Activated naive CD4-positive, alpha-beta T cell treated with anti-CD3 and anti-CD28 coated beads, Interleukin-2, amount 50 U/mL, for 24 hours (primary cell): ENCODE data around the gene SMG5.
A peak's percentile ranks its signal among the peaks of the same experiment; 100 is the strongest.

ENCODE experiments used
- H3K27ac Mint-ChIP-seq: one replicate; pipeline ENCODE4 v1.8.0; 2021; ENCODE audit warnings: mild to moderate bottlenecking, mixed read lengths
- H3K27me3 Mint-ChIP-seq: one replicate; pipeline ENCODE4 v1.8.0; 2021; ENCODE audit warnings: mixed read lengths
- H3K36me3 Mint-ChIP-seq: one replicate; pipeline ENCODE4 v1.8.0; 2021; ENCODE audit warnings: mixed read lengths
- H3K4me1 Mint-ChIP-seq: one replicate; pipeline ENCODE4 v1.8.0; 2021; ENCODE audit warnings: mixed read lengths
- H3K4me3 Mint-ChIP-seq: one replicate; pipeline ENCODE4 v1.8.0; 2021; ENCODE audit warnings: mild to moderate bottlenecking, mixed read lengths
- H3K9me3 Mint-ChIP-seq: one replicate; pipeline ENCODE4 v1.8.0; 2021; ENCODE audit warnings: mixed read lengths

The SMG5 gene

DNA sequence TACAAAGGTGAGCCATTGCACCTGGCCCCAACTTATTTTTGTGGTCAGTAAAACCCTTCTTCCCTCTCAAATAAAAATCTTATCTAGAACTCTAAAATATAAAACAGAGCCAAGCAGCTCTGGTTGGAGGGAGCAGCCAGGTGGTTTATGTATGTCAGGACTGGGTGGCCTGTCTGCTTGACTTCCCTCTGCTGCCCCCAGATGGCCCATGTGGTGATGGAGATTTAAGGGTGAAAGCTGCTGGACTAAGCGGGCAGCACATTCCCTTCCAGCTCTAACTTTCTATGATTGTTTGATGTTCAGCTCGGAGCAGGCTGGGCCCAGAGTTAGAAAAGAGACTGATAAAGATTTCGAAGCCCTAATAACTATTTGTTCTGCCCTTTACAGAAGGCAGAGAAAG is 22.8 kb downstream of the SMG5 start:
- Mint-ChIP-seq H3K4me1 (peaks cover 8% of the 10 kb centered on the region), H3K4me3 (no peak overlapping the region), H3K27me3 (no peaks in the 10 kb centered on the region), H3K27ac (no peak overlapping the region), H3K9me3 (no peaks in the 10 kb centered on the region), H3K36me3 (peaks cover 21% of the 10 kb centered on the region)

DNA sequence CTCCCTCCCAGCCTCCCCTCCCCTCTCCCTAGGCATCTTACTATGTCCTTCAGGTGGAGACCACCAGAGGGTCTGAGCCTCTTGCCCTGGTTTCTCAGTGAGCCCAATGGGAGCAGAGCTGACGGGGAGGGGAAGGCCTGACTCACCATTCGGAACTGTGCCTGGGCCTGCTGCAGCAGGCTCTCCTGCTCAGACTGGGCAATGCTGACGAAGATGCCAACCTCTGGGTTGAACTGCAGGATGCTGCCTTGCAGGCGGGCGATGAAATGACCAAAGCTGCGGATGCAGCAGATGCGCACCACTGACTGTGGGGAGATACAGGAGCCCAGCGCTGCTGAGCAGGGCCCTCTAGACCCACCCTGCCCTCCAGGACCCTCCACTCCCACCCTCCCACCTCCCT is 23.8 kb downstream of the SMG5 start:
- peaks cover 16% of the 10 kb centered on the region for H3K36me3 Mint-ChIP-seq
- no peak overlapping the region for H3K27ac Mint-ChIP-seq
- no peaks in the 10 kb centered on the region for H3K9me3 Mint-ChIP-seq
- H3K27me3 Mint-ChIP-seq = no peaks in the 10 kb centered on the region
- H3K4me1 Mint-ChIP-seq = peaks cover 8% of the 10 kb centered on the region
- no peak overlapping the region for H3K4me3 Mint-ChIP-seq

DNA sequence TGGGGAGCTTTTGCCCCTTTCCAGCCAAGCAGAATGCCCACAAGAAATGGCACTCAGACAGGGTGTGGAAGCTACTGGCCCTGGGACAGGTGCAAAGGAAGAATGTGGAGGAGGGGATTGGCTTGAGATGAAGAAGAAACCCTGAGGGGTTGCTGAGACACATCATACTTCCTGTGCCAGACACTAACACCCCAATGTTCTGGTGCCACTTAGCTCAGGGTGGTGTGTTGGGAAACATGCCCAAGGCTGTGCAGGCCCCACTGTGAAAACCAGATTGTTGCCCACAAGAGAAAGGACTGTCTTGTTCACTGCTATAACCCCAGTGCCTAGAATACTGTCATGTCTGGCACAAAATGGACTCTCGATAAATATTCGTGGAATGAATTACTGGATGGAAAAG is 24.9 kb downstream of the SMG5 start:
- no peaks in the 10 kb centered on the region for H3K27me3 Mint-ChIP-seq
- no peaks in the 10 kb centered on the region for H3K9me3 Mint-ChIP-seq
- no peak overlapping the region for H3K4me3 Mint-ChIP-seq
- H3K27ac Mint-ChIP-seq = no peak overlapping the region
- H3K36me3 Mint-ChIP-seq = peaks cover 18% of the 10 kb centered on the region
- H3K4me1 Mint-ChIP-seq = peaks cover 4% of the 10 kb centered on the region

DNA sequence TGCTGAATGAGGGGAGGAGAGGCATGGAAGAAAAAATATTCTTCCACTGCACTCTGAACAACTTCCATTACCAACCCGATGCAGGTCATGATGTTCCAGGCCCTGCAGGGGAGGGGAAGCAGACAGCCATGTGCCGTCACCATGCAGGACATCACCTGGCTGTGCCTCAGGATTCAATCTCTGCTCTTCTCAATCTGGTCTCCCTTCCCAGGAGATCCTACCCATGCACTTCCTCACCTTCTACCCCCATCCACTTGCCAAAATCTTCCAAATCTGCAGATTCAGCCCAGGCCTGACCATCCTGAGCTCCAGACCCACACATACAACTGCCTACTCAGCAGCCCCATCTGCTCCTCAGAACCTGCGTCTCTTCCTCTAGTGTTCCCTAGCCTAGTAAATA is 29.0 kb downstream of the SMG5 start:
- peaks cover 5% of the 10 kb centered on the region for H3K36me3 Mint-ChIP-seq
- peak overlapping the region; percentile 88 for H3K27ac Mint-ChIP-seq
- no peaks in the 10 kb centered on the region for H3K9me3 Mint-ChIP-seq
- H3K4me3 Mint-ChIP-seq = no peak overlapping the region
- no peaks in the 10 kb centered on the region for H3K27me3 Mint-ChIP-seq
- H3K4me1 Mint-ChIP-seq = no peaks in the 10 kb centered on the region

DNA sequence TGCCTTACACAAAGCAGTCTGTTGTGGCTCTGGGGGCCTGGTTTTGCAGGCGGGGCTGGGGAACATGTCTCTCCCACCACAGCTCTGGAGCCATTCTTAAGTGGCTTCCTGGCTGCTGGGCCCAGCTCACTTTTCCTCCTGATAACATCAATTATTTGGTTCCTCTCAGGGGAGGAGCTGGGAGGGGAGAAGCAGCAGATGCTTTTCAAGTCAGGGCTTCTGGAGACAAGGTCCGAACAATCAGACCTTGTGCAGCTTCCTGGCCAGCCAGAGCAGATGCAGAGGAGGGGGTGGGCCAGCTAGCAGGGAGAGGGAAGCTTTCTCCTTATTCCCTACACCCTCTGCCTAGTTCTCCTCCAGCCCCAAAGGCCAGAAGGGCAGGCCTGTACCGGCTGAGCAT is 31.1 kb downstream of the SMG5 start:
- peaks cover 5% of the 10 kb centered on the region for H3K36me3 Mint-ChIP-seq
- H3K9me3 Mint-ChIP-seq = no peaks in the 10 kb centered on the region
- H3K4me3 Mint-ChIP-seq = no peak overlapping the region
- H3K27ac Mint-ChIP-seq = no peak overlapping the region
- H3K4me1 Mint-ChIP-seq = peaks cover under 1% of the 10 kb centered on the region
- no peaks in the 10 kb centered on the region for H3K27me3 Mint-ChIP-seq

DNA sequence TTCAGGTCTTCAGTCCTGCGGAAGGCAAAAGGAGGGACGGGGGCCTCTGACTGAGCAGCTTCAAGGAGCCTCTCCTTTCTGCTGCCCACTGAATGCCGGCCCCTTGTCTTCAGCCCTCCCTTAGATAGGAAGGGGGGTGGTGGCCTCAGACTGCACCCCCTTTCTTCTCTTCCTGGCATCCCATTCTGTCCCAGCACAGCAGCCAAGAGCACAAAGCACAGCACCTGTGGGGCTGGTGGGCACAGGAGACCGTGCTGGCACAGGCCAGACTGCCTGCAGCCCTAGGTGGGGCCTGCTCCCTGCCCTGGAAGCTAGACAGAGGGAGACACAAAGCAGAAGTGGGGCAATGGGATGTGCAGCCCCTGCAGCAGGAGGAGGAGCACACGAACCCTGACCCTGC is 33.0 kb downstream of the SMG5 start:
- Mint-ChIP-seq H3K9me3 (no peaks in the 10 kb centered on the region), H3K4me1 (peaks cover 15% of the 10 kb centered on the region), H3K4me3 (no peak overlapping the region), H3K27me3 (no peaks in the 10 kb centered on the region), H3K27ac (no peak overlapping the region), H3K36me3 (peaks cover 5% of the 10 kb centered on the region)

DNA sequence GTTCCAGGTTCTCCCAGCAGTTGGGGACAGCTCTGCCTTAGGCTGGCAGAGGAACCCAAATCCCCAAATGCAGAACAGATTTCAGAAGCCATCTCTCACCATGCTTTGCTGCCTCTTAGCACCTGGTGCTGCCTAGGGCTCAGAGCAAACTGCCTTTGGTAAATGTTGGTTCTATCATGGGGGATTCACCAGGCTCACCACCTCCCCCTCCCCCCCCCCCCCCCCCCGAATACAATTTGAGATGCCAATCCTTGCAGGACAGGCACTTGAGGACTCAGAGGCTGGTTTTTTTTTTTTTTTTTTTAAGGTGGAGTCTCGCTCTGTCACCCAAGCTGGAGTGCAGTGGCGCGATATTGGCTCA is 34.3 kb downstream of the SMG5 start:
- Mint-ChIP-seq H3K4me3 (no peak overlapping the region), H3K36me3 (peaks cover 3% of the 10 kb centered on the region), H3K4me1 (peaks cover 16% of the 10 kb centered on the region), H3K27me3 (no peaks in the 10 kb centered on the region), H3K27ac (no peak overlapping the region), H3K9me3 (no peaks in the 10 kb centered on the region)

DNA sequence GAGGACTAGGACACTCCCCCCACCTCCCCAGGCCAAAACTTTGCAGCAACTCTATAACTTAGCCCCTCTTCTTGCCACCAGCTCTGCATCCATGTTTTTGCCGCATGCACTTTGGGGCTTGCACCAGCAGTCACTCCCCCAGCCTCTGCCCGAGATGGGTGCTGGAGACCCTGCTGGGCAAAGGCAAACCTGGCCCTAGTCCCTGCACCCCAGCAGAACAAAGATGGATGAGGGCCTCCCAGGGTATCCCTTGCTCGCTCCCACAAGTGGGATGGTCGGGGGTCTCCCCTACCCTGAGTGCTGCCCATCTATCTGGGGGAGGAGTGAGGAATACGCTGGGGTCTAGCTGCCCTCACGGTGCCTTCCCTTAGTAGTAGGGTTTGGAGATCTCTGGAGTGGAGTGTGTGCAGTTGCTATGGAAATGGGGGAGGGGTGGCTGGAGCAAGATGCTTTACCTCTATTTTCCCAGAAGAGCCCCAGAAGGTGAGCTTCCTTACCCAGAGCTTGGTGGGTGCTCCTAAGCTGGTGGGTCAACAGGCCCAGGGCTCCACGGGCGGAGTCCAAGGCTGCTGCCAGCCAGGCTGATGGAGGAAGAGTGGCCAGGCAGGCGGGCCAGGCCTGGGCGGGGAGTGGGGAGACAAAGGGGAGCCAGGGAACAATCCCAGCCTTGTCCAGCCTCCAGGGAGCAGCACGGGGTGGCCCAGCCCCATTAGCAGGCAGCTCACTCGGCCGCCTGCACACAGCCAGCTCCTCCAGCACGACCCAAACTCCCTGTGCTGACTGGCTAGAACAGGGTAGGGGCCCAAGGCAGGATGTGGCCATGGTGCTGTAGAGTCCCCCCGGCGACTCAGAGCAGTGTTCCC is 34.9 kb downstream of the SMG5 start, which contains the start of gene PAQR6:
Gene PAQR6, minus strand, starts transcription at position 597 of the 863 bp plus-strand sequence. CDS start 1,325 bp downstream, outside the sequence.
- Mint-ChIP-seq H3K4me3 (no peak within 1 kb of the TSS), H3K4me1 (peaks cover 16% of the 10 kb centered on the region), H3K36me3 (no peaks in the 10 kb centered on the region), H3K27ac (peak within 1 kb of the TSS; percentile 8), H3K9me3 (no peaks in the 10 kb centered on the region), H3K27me3 (no peaks in the 10 kb centered on the region)

DNA sequence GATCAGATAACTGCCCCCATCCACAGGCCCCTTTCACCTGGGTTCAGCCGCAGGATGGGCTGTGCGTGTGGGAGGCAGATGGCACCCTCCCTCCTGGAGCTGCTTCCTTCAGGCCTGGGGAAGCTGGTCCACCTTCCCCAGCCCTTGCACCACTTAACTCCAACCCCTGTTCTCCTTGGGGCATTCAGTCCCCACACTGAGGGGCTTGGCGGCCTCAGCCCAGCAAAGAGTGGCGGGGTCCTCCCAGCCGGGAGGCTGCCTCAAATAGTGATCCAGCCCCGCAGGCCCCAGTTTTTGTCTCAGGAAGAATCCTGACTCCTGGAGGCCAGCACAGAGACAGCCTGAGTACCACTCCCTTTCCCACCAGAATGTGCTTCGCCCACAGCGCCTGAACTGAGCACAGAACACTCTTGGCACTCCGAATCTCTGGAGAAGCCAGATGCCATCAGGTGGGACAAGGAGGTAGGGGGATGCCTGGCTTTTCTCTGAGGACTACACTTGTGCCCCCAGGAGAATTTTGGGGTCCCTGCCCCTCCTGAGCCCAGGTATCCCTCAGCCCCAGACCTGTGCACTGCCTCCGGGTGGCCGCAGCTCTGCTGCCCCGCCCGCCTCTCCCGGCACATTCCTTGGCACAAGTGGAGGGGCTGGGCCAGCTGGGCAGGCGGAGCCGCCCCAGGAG is 35.7 kb downstream of the SMG5 start:
- H3K4me3 Mint-ChIP-seq = no peak overlapping the region

DNA sequence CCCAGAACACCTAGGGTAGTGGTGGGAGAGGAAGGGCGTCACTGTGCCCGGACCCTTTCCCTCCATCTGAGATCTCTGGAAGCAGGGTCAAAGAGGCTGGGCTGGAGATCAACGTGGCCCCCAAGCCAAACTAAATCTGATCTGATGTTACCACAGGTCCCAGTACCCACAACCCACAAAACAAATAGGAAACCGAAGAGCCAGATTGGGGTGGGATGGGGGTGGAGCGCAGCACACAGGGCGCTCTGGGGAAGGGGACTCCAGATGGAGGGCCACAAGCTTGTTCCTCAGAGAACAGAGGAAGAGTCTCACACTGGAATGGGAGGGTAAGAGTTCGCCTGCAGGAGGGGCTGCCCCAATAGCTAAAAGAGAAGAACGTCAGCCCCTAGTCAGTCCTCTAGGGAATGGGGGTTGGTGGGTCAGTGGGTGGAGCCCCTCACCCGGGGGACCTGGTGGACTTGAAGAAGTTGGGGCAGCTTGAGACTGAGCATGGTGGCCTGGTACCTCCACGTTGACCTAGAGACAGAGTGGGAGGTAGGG is 36.3 kb downstream of the SMG5 start:
- no peaks in the 10 kb centered on the region for H3K27me3 Mint-ChIP-seq
- H3K9me3 Mint-ChIP-seq = no peaks in the 10 kb centered on the region
- peak overlapping the region; percentile 42 for H3K4me3 Mint-ChIP-seq
- no peak overlapping the region for H3K27ac Mint-ChIP-seq
- H3K4me1 Mint-ChIP-seq = peaks cover 16% of the 10 kb centered on the region
- H3K36me3 Mint-ChIP-seq = no peaks in the 10 kb centered on the region

More for the DNA sequence above, 35.7 kb downstream of the SMG5 start:
- peaks cover 16% of the 10 kb centered on the region for H3K4me1 Mint-ChIP-seq
- no peaks in the 10 kb centered on the region for H3K9me3 Mint-ChIP-seq
- no peaks in the 10 kb centered on the region for H3K36me3 Mint-ChIP-seq
- no peak overlapping the region for H3K27ac Mint-ChIP-seq
- H3K27me3 Mint-ChIP-seq = no peaks in the 10 kb centered on the region

DNA sequence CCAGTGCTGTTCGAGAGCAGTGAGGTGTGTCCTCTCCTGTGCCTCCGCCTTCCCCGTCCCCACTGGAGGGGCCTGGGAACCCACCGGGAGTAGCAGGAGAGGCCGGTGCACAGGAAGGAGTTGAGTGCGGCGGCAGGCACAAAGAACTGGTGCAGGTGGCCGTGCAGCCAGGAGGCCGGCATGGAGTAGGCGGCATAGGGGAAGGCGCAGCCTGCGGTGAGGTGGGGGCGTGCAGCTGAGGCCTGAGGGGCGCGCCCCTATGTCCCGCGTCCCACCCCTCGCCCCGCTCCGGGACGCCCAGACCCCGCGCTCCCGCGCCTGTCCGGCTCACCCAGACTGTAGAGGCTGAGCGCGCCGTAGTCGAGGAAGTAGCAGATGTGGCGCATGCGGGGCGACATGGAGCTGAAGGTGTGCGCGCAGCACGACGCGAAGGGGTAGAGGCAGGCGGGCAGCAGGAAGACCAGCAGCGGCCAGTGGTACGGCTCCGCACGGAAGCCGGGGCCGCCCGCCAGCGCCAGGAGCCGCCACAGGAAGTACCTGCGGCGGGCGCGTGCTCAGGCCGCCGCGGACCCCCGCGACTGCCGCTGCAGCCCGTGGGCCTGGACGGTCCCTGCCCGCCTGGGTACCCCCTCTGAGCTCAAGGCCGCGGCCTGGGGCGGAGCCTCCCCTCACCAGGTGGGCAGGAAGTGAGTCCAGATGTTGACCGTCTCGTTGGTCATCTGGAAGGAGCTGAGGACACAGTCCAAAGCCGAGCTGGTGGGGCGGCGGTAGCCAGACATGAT is 37.0 kb downstream of the SMG5 start:
- no peaks in the 10 kb centered on the region for H3K27me3 Mint-ChIP-seq
- H3K9me3 Mint-ChIP-seq = no peaks in the 10 kb centered on the region
- peak overlapping the region; percentile 84 for H3K4me3 Mint-ChIP-seq
- peaks cover 16% of the 10 kb centered on the region for H3K4me1 Mint-ChIP-seq
- peak overlapping the region; percentile 83 for H3K27ac Mint-ChIP-seq
- H3K36me3 Mint-ChIP-seq = no peaks in the 10 kb centered on the region

DNA sequence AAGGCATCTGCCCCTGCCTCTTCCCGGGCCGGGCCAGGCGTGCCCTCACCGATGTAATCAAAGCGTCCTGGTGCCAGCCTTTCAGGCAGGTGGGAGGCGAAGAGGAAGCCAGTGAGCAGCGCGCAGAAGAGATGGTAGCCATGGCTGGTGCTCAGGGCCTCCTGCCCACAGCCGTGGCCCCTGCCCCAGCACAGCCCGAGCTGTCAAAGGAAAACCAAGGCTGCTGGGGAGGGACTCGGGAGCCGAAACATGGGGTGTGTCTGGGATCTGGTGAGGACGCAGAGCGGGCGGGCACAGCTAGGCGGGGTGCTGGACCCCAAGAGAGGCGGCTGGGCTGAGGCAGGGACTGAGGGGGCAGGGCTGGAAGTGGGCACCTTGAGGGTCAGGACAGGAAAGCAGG is 37.9 kb downstream of the SMG5 start:
- Mint-ChIP-seq H3K9me3 (no peaks in the 10 kb centered on the region), H3K4me3 (peak overlapping the region; percentile 84), H3K36me3 (peaks cover 3% of the 10 kb centered on the region), H3K27me3 (no peaks in the 10 kb centered on the region), H3K4me1 (peaks cover 16% of the 10 kb centered on the region), H3K27ac (peak overlapping the region; percentile 70)

DNA sequence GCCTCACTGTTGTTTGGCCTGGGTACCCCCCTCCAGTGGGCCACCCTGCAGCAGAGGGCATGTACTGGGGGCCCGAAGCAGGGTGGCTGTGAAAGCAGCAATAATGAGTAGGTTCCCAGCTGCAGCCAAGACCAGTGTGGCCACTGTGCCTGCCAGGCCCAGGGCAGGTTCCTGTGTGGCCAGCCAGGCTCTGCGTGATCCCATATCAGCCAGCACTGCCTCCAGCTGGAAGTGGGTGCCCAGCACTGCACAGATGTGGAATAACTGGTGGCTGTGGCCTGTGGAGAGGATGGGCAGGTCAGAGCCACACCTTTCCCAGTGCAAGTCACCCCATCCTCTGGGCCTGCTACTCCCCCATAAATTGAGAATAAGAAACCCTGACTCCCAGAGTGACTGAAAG is 38.5 kb downstream of the SMG5 start:
- H3K4me3 Mint-ChIP-seq = no peak overlapping the region
- H3K27ac Mint-ChIP-seq = no peak overlapping the region
- peaks cover 4% of the 10 kb centered on the region for H3K36me3 Mint-ChIP-seq
- H3K9me3 Mint-ChIP-seq = no peaks in the 10 kb centered on the region
- H3K27me3 Mint-ChIP-seq = no peaks in the 10 kb centered on the region
- H3K4me1 Mint-ChIP-seq = peaks cover 16% of the 10 kb centered on the region

DNA sequence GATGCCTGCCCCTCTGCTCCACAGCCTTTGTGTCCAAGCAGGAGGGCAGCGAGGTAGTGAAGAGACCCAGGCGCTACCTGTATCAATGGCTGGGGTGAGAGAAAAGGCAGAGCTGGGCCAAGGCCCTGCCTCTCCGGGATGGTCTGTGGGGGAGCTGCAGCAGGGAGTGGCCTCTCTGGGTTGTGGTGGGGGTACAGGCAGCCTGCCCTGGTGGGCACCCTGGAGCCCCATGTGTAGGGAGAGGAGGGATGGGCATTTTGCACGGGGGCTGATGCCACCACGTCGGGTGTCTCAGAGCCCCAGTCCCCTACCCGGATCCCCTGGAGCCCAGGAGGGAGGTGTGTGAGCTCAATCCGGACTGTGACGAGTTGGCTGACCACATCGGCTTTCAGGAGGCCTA is 39.9 kb downstream of the SMG5 start:
- Mint-ChIP-seq H3K9me3 (no peaks in the 10 kb centered on the region), H3K36me3 (peaks cover 4% of the 10 kb centered on the region), H3K4me3 (no peak overlapping the region), H3K27ac (no peak overlapping the region), H3K4me1 (peaks cover 16% of the 10 kb centered on the region), H3K27me3 (no peaks in the 10 kb centered on the region)

DNA sequence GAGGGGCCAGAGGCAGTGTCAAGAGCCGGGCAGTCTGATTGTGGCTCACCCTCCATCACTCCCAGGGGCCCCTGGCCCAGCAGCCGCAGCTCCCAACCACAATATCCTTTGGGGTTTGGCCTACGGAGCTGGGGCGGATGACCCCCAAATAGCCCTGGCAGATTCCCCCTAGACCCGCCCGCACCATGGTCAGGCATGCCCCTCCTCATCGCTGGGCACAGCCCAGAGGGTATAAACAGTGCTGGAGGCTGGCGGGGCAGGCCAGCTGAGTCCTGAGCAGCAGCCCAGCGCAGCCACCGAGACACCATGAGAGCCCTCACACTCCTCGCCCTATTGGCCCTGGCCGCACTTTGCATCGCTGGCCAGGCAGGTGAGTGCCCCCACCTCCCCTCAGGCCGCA is 40.7 kb downstream of the SMG5 start, which contains the start of gene BGLAP:
Gene BGLAP, plus strand, starts transcription at position 259 of the 400 bp plus-strand sequence. Its CDS starts 48 bp downstream, at position 307.
- no peak within 1 kb of the TSS for H3K4me3 Mint-ChIP-seq
- H3K9me3 Mint-ChIP-seq = no peaks in the 10 kb centered on the region
- H3K4me1 Mint-ChIP-seq = peaks cover 16% of the 10 kb centered on the region
- H3K36me3 Mint-ChIP-seq = peaks cover 7% of the 10 kb centered on the region
- H3K27me3 Mint-ChIP-seq = no peaks in the 10 kb centered on the region
- H3K27ac Mint-ChIP-seq = no peak within 1 kb of the TSS
